Right ventricle myocardium inferior (tissue), 1 donor: Measurements from ENCODE around the gene LRATD1. TPM values are rescaled to one million over a fixed set of nuclear protein-coding genes. Genes with fewer than 3 reads are reported as not detected.

Experiments used
- ATAC-seq: fragments of 200-7000 bp; cut with Tn5 transposase; one replicate; pipeline ENCODE4 v1.9.1; 2020; ENCODE audit warnings: mild to moderate bottlenecking, moderate library complexity
- DNase-seq: peaks from one replicate; pipeline ENCODE4 v3.0.0; 2021; ENCODE audit errors: missing footprints
- intact Hi-C: fragments of 100-400 bp; cut with DNase I; formaldehyde crosslinking; loops from one replicate; pipeline ENCODE4 v1.11.0; 2022
- total RNA-seq: library from RNA; stranded (reverse); fragmentation: NEBNext Ultra II Directional; extraction: Animal tissue kit (Norgen Biotek cat#: 25700); gene quantifications from one replicate; pipeline ENCODE4 v1.2.1, GENCODE V29; 2021
- donor health status: DM: no; HTN: yes; CAD: no; lungs with severe emphysema.

Gene LRATD1
- total RNA-seq, 1 donor from 2014 or later = 2.5 TPM

DNA sequence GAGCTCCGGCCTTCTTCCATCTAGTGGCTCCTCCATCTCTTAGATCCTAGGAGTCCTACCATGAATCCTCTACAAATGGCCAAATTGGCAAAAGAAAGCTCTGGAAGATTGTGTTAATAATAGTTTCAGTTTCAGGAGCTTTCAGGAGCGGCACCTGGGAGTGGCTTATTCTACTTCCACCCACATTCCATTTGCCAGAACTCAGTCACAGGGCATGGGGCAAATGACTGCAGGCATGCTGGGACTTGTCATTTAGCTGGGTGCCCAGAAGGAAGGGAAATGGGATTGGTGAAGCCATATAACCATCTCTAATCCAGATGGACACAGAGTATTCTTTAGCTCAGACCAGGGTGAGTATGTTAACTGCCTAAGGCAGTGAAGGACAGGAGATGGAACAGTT, 3.6 kb upstream of the LRATD1 start:
- DNase-seq = no peak
- no peak for ATAC-seq
- intact Hi-C loops = no loop called here

DNA sequence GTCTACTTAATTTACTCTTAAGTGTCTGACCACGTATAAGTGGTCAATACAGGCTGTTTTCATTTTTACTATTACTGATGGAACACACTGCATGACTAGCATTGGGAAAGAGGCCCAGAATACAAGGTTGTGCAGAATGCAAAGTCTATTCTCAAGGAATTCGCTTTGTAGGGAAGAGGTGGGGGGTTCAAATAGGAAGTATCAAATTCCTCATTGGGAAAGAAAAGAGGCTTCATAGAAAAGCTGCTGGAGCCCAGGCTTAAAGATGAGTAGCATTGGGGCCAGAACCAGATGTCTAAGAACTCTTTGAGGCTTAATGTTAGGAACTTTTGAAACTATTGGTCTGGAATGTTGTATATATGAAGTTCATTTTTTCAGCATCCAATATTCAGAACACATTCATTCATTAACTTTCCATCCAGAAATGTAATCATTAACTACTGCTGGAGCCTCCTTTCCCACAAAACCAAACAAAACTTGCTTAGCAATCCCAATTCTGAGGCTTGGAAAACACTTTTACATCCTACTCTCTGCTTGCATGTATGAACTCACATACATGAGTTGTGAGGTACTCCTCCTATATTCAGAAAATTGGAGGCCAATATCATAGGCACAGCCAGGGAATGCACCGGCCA, 994 bp upstream of the LRATD1 start:
- no peak for ATAC-seq
- intact Hi-C loops = loop anchor here (5.0 kb wide), 2 partner anchors 99 to 204 kb away; no protein-coding TSS in a partner anchor
- no peak for DNase-seq

DNA sequence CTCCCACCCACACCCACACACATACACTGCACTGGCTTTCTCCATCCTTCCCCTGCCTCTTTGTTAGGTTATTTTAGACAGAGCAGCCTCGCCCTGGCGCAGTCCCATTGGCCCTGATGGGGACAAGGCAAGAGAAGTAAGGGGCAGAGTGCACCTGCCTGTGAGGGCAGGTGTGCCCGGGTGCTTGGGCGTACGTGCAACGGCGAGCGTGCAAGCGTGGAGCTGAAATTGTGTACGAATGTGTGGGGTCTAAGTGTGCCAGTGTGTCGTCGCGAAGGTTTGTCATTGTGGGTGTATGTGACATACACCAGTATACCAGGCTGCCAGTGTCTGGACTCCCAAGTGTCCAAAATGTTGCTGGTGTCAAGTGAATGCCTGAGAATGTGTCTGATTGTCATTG, 544 bp downstream of the LRATD1 start:
- intact Hi-C loops = loop anchor here (5.0 kb wide), 2 partner anchors 101 to 206 kb away; no protein-coding TSS in a partner anchor
- DNase-seq (no peak), ATAC-seq (no peak)

DNA sequence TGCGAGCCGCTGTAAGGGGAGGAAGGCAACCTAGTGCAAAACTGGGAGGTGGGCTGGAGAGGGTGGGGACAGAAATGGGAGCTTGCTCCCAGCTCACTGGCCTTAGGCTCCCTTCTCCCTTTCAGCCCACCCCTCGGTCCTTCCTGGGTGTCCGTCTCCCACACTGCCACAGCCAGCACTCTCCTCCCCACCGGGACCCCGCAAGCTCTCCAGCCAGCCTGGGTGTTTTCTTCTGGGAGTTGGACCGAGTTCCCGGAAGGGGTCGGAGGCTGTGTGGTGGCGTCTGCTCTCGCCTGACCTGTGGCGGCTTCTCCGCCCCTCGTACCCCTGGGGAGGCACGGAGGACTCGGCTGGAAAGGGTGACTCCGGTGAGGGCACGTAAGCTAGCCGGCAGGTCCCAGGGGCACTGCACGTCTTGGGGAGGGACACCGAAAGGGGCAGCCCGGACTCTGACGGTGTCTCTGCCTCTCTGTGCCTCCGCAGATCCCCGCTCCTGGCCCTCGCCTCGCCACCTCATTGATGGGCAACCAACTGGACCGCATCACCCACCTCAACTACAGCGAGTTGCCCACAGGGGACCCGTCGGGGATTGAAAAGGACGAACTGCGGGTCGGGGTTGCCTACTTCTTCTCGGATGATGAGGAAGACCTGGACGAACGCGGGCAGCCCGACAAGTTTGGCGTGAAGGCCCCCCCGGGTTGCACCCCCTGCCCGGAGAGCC, 1.1 kb downstream of the LRATD1 start:
- peak; percentile 45 for DNase-seq
- ATAC-seq = no peak
- intact Hi-C loops = loop anchor here (5.0 kb wide), 2 partner anchors 101 to 206 kb away; no protein-coding TSS in a partner anchor

DNA sequence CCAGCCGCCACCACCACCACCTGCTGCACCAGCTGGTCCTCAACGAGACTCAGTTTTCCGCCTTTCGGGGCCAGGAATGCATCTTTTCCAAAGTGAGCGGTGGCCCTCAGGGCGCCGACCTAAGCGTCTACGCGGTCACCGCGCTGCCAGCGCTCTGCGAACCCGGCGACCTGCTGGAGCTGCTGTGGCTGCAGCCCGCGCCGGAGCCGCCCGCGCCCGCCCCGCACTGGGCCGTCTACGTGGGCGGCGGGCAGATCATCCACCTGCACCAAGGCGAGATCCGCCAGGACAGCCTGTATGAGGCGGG, 1.6 kb downstream of the LRATD1 start:
- no peak for ATAC-seq
- DNase-seq = no peak
- intact Hi-C loops = loop anchor here (5.0 kb wide), 2 partner anchors 102 to 207 kb away; no protein-coding TSS in a partner anchor

DNA sequence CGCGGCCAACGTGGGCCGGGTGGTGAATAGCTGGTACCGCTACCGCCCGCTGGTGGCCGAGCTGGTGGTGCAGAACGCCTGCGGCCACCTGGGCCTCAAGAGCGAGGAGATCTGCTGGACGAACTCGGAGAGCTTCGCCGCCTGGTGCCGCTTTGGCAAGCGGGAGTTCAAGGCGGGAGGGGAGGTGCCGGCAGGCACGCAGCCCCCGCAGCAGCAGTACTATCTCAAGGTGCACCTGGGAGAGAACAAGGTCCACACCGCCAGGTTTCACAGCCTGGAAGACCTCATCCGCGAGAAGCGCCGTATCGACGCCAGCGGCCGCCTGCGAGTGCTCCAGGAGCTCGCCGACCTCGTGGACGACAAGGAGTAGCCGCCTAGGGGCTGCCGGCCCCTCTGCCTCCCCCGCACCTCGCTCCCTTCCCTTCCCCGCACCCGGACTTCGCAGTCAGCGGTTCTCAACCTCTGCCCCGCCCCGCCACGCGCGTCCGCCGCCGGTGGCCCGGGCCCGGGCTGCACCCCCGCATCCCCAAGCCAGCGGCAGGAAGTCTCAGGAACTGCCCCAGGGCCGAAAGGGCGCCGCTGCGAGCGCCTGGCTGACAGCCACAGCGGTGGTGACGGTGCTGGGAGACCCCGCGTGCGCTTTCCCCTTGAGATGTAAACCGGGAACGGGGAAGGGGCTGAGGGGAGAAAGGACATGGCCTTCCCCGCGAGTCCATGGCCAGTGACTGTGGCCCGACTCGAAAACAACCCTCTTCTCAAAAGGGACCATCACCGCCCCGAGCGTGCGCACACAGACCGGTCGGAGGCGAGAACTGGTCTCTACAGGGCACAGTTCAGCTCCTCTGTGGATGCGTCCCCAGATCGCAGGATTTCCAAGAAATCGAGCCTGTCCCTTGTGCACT, 2.2 kb downstream of the LRATD1 start:
- DNase-seq = peak; percentile 87
- peak; percentile 77 for ATAC-seq
- intact Hi-C loops = loop anchor here (5.0 kb wide), 2 partner anchors 102 to 207 kb away; no protein-coding TSS in a partner anchor

DNA sequence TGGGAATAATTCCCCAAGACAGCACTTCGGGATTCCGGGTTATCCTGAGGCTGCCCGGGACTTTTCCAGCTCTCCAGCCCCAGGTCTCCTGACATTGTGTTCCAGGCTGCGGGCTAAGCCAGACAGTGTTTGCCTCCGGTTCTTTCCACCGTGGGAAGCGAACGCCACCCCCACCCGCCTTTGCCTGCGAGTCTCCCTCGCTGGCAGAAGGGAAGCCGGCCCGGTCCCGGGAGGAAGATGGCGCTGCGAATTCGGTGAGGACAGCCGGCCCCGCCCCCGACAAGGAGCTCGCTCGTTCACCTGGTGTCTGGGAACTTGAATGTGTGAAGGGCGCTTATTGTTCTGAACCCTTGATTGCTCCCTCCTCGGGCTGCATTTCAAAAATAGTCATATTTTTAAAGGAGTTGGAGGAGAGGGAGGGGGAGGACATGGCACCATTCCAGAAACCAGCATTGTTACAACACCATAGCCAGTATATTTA, 2.9 kb downstream of the LRATD1 start:
- DNase-seq (peak; percentile 78), ATAC-seq (peak; percentile 40)
- intact Hi-C loops = no loop called here

DNA sequence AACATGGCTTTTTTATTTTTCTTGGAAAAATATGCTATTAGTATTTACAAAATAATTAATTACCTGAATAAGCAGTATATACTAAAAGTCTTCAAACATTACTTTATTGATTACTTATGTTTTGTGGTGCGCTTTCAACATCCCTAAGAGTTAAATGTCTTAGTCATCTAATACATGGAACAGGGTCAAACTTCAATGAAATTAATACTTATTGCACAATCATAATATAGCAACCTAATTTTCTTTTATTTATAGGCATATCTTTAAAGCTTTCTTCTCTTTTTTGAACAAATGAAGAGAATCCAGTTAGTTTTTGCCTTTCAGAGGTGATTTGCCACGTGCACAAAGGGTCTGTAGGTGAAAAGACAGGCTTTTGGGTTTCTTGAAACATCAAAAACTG, 6.0 kb downstream of the LRATD1 start:
- intact Hi-C loops = no loop called here
- DNase-seq (no peak), ATAC-seq (no peak)

DNA sequence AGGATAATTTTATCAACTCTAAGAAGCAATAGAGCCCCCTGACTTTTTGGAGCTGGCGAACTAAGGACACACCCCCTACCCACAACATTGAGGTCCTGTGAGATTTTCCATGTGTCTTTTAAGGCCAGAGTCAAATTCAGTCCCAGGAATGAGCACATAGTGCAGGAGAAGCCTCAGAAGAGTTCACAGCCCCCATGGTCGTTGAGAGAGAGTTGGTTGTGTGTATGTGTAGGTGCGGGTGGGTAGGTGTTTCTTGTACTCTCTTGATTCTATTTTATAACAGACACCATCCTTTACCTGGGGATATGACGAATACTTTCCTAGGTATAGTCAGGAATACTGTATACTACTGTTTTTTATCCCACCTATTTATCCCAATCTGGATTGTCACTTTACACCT, 8.6 kb downstream of the LRATD1 start:
- intact Hi-C loops = no loop called here
- no peak for ATAC-seq

DNA sequence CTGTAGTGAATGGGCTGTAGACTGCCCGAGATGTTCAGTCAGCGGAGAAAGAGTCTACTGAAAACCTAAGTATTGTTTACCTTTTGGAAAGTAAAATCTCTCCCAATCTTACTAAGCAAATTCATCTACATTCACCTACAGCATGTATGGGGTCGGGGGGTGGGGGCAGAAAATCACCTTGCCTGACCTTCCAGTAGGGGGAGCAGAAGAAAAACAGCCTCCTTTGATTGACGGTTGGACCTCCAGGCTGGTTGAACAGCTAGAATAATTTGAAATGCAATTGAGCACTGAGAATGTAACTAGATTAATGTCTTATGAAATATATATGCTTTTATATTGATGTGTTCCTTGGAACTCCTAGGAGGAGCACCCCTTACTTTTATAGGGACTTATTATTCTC, 10.0 kb downstream of the LRATD1 start:
- ATAC-seq (no peak), DNase-seq (no peak)
- intact Hi-C loops = no loop called here

More for the DNA sequence above, 8.6 kb downstream of the LRATD1 start:
- no peak for DNase-seq

DNA sequence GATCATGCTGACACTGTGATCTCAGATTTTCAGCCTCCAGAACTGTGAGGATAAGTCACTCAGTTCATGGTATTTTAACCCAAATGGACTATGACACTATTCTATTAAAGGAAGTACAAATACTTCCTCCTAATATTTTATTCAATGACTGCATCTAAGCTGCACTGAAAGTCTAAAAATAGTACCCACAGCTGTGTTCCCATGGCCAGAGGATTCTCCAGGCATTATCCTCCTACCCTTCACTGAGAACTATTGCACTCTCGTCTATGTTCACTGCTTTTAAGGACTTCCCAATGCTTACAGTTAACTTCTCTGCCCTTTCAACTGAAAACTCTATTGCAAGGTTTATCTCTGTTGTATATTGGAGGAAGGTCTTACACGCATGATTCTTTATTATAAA, 15.2 kb downstream of the LRATD1 start:
- intact Hi-C loops = no loop called here
- peak; percentile 46 for ATAC-seq
- no peak for DNase-seq

DNA sequence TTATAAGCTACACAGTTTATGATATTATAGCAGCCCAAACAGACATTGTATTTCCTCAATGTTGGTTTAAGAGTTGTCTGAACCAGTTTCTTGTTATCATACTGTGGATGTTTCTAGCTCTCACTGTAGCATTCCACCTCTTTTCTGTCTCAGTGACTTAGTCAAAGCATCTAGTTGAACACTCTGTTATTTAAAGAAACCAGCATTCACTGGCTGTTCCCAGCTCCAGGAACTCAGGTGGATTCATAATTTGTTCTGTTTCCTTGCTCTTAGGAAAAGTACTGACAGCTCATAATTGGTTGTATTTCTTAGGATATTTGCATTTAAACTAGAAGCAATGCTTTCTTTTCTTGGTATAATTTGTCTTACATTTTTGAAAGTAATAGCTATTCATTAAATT, 17.5 kb downstream of the LRATD1 start:
- no peak for DNase-seq
- intact Hi-C loops = no loop called here
- no peak for ATAC-seq

DNA sequence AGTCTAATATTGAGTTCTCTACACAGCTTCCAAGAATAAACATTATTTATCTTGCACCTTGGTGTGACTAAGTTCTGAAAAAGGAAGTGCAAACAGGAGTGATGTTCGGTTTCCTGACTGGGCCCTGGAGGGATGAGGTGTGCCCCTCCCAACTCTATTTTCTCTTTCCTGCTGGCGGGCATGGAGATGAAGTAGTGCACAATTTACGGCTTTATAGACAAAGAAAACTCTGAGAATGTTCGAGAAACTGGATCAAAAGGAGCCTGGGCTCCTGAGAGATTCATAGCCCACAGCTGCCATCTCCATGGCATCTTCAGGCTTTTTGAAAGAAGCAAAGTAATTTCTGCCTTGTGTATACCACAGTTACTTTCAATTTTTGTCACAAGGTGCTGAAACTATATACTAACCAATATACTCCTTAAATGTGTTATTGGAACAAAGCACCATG, 22.3 kb downstream of the LRATD1 start:
- no peak for ATAC-seq

DNA sequence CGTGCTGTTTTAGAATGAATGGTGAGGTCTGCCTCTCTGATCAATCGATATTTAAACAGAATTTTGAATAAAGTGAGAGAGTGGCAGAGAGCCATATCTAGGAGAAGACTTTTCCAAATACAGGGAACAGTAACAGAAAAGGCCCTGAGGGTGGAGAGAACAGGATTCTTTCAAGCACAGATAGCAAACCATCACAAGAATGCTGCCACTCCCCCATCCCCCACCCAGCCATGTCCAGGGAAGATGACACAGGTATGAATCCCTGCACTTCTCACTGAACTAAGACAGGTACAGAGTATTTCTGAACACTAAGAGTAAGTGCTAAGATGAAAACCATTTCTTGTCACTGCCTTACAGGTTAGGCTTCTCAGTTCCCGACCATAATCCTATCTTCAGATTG, 23.6 kb downstream of the LRATD1 start:
- ATAC-seq = no peak
- intact Hi-C loops = no loop called here
- DNase-seq = no peak

More for the DNA sequence above, 22.3 kb downstream of the LRATD1 start:
- no peak for DNase-seq
- intact Hi-C loops = no loop called here

DNA sequence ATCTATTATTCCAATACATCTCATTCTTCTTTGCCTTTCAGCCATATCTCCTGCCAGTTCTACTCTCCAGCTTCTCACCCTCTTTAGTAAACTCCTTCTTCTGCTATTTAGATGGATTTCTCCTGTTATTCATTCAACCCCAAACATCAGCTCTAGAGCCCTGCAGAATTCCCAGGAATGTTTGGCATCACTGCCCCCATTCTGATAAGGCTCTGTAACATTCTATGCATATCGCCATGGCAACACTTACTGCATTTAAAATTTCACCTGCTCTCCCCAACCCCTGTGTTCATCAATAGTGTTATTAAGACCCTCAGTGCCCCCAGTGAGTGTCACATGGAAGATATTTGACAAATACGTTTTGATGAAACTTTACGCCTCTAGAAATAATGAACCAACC, 28.6 kb downstream of the LRATD1 start:
- intact Hi-C loops = no loop called here
- no peak for ATAC-seq
- no peak for DNase-seq

DNA sequence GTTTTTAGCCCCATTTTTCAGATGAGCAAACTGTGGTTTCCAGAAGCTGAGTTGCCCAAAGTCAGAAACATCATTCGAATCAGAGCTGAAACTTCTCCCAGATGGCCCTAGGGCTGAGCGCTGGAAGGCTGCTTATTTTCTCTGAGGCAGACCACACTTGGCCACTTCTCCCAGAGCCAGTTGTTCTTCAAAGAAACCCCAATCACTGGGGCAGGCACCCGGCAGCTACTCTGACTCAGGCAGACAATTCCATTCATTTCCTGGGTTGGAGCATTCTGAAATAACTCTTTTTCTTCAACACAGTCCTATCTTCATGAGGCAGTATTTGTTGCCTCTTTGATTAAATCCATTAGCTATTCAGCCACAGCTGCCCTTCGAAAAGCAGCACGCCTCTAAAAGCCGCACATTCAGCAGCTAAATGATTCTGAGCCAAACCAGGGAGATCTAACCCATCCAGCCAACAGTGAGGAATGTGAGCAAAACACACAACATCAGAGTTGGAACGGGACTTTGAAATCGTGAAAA, 40.9 kb downstream of the LRATD1 start:
- DNase-seq (no peak), ATAC-seq (no peak)
- intact Hi-C loops = no loop called here

DNA sequence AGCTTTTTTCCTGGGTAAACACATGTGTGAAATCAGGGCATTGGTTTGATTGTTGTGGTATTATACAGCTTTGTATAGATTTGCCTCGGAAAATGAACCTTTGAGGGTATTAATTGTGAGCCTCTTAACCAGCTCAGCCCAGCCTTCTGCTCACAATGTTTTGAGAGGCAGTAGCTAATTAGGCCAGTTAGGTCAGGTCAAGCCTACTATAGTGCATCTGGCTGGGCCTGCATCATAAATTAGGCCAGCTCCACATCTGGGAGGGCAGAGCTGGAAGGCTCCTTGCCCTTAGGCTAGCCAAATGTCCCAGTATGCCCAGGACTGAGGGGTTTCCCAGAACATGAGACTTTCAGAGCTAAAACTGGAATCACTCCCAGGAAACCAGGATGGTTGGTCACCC, 43.0 kb downstream of the LRATD1 start:
- ATAC-seq (no peak), DNase-seq (no peak)
- intact Hi-C loops = no loop called here

DNA sequence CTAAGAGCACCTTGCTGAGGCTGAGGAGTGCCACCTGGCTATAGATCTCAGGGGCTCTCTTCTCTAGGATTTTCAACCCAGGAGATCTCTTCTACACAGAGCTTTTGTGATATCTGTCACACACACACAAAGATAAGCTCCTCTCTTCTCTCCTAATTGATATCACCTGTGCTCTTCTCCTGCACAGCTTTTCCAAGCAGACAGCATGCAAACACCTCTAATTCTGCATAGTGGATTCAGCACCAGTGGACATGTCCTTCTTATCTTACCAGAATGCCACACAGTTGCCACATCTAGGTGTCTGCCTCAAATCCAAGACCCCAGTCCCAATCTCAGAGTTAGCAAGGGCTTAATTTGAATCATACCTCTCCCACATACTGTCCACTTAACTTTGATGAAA, 43.9 kb downstream of the LRATD1 start:
- intact Hi-C loops = no loop called here
- ATAC-seq (no peak), DNase-seq (no peak)

DNA sequence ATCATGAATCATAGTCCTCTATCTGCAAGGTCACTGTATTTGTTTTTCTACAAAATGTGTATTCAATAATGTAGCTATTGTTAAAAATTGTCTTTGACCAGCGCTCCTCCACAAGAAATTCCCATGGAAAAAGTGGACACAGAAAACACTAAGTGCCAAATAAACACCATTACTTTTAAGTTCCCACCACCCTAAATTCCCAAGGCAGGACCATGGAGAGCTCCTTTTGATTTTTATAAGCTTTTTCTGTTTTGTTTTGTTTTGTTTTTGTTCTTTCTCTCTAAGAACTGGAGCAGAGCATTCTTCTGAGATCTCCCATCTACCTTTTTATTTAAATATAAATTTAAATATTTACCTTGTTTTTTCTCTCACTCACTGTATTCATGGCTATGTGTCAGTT, 44.5 kb downstream of the LRATD1 start:
- DNase-seq = no peak
- ATAC-seq = no peak
- intact Hi-C loops = no loop called here
